Heart left ventricle (tissue), 13 donors: ENCODE measurements around the gene BTBD6.

Experiments
- CTCF ChIP-seq, 12 donors: fragments of 200-600 bp; sonication (generic) in 4 of 12; IDR thresholded peaks; one replicate each; pipeline versions ENCODE4 v1.5.0 to v1.8.0; 2018 to 2022; ENCODE audit warnings: antibody characterized with exemption in 12 of 12, mild to moderate bottlenecking in 5 of 12
- POLR2A ChIP-seq, 2 donors: fragments of 450-650 bp; IDR thresholded peaks; one replicate each; pipeline ENCODE4 v1.6.1; 2017; ENCODE audit warnings: antibody characterized with exemption in 2 of 2, mild to moderate bottlenecking in 2 of 2, moderate library complexity in 2 of 2
- donor health status: ischemic (EF 13 %, LVEDD 7.1; RV severe dilation, severe dysfunction).
- donor health status: DM: no; HTN: yes; CAD: no.
- donor health status: DM: no; HTN: no; CAD: no.
- donor health status: ischemic (EF 25% LVEDD 6.9; RV normal size, moderate dysfunction).
- donor health status: ischemic (EF 25% LVEDD 5.7; RV mildly dilated, moderate dysfunction).
- donor health status: ischemic (EF 35%, LVEDD 5.7; RV mildly dilated, moderate dysfunction).
- donor health status: nonischemic (EF 11% LVEDD 7.7; RV severe dilation, severe dysfunction).
- donor health status: DM: yes; HTN: yes; CAD: no.
- donor health status: PGD.
- donor health status: ischemic (EF 29% LVEDD 5.4; RV normal size, mild dysfunction).
- donor health status: nonischemic (EF 23%, LVEDD 6.1; RV moderate dilation, normal function).

- TF ChIP-seq CTCF (IDR thresholded peaks at IDR 0.05): no peak
- TF ChIP-seq POLR2A (IDR thresholded peaks at IDR 0.05): no peak
Measured at GRCh38 chr14:105252552-105253328, 4.4 kb downstream of the BTBD6 start.
